ENCODE data around the gene HYAL4. TPM values are rescaled to one million over a fixed set of nuclear protein-coding genes. Genes with fewer than 3 reads are reported as not detected.
"Not testable (repeated sequence)": the region's sequence is repeated elsewhere in the genome, so short reads cannot be mapped to it uniquely, and the experiment has no call there.

The HYAL4 gene
- polyA plus RNA-seq, 1 of the 3 experiments (the other 2 are of a cell fraction): not detected

GRCh38 chr7:123849855-123850254, 4.9 kb downstream of the HYAL4 start:
- Histone ChIP-seq H4K20me1 (ENCODE audit: insufficient read depth) (no peaks in the 10 kb centered on the region), H3K4me3 (ENCODE audit: low read depth in 2 of 2, low read length in 1 of 2) (no peak overlapping the region), H3K79me2 (ENCODE audit: insufficient read depth) (no peaks in the 10 kb centered on the region), H3F3A (replicated peaks; ENCODE audit: insufficient read depth) (no peaks in the 10 kb centered on the region), H2AFZ (ENCODE audit: low read depth) (no peak overlapping the region), H3K36me3 (replicated peaks in 1 of 2; ENCODE audit: control insufficient read depth in 1 of 2, insufficient read depth in 2 of 2, low read length in 1 of 2) (no peaks in the 10 kb centered on the region), H3K27me3 (ENCODE audit: insufficient read depth) (no peaks in the 10 kb centered on the region), H3K9ac (no peak overlapping the region), H3K4me1 (ENCODE audit: control insufficient read depth in 1 of 2, insufficient read depth in 2 of 2, low read depth in 1 of 2, low read length in 1 of 2) (peaks cover 0 to 5% of the 10 kb centered on the region in 2 experiments; a peak in 1 of 4 replicates), H3K9me2 (no peaks in the 10 kb centered on the region), H3K27ac (ENCODE audit: low read depth in 2 of 2, low read length in 1 of 2) (no peak overlapping the region), H3K9me3 (no peaks in the 10 kb centered on the region), H3K4me2 (no peak overlapping the region)
- ChIA-PET POLR2A (no interaction called here), CTCF (interaction anchor here (0.8 to 1.5 kb wide), 3 partner anchors 16 to 53 kb away, joined by 3 to 6 read pairs (median 3); no protein-coding TSS in a partner anchor)
- TF ChIP-seq NFIC (IDR thresholded peaks at IDR 0.05; ENCODE audit: borderline replicate concordance) (no peak), GABPA (IDR thresholded peaks at IDR 0.05; ENCODE audit: low read depth) (no peak), ELF1 (IDR thresholded peaks at IDR 0.05) (no peak), MAX (IDR thresholded peaks at IDR 0.05; ENCODE audit: low read depth) (no peak), IRF3 (IDR thresholded peaks at IDR 0.05; ENCODE audit: low read depth, low read length) (no peak), CHD2 (IDR thresholded peaks at IDR 0.05; ENCODE audit: low read length, partially characterized antibody) (no peak), RFX5 (IDR thresholded peaks at IDR 0.05; ENCODE audit: low read length) (no peak), RAD21 (IDR thresholded peaks at IDR 0.05; ENCODE audit: low read length) (no peak), PBX3 (IDR thresholded peaks at IDR 0.05) (no peak), CTCF (IDR thresholded peaks at IDR 0.05) (no peak), SIN3A (IDR thresholded peaks at IDR 0.05; ENCODE audit: borderline replicate concordance, low read depth, low read length) (no peak), RXRA (IDR thresholded peaks at IDR 0.05; ENCODE audit: borderline replicate concordance, low read depth) (no peak), ZBTB33 (IDR thresholded peaks at IDR 0.05; ENCODE audit: borderline replicate concordance, low read depth) (no peak), USF2 (IDR thresholded peaks at IDR 0.05; ENCODE audit: borderline replicate concordance, low read depth, low read length) (no peak), EZH2phosphoT487 (IDR thresholded peaks at IDR 0.05; ENCODE audit: borderline replicate concordance, low read depth) (no peak), SMC3 (IDR thresholded peaks at IDR 0.05; ENCODE audit: low read depth, low read length) (no peak)
- 56% methylated on average over 1 of the region's 1 CpG for WGBS (ENCODE audit: low lambda C conversion rate)
- no peak for DNase-seq

- H3K27ac ChIP-seq (ENCODE audit: low read depth in 2 of 2, low read length in 1 of 2); H3K4me1 ChIP-seq (ENCODE audit: control insufficient read depth in 1 of 2, insufficient read depth in 2 of 2, low read depth in 1 of 2, low read length in 1 of 2); H4K20me1 ChIP-seq (ENCODE audit: insufficient read depth); H3K36me3 ChIP-seq (replicated peaks in 1 of 2; ENCODE audit: control insufficient read depth in 1 of 2, insufficient read depth in 2 of 2, low read length in 1 of 2); H3K4me3 ChIP-seq (ENCODE audit: low read depth in 2 of 2, low read length in 1 of 2); H3K27me3 ChIP-seq (ENCODE audit: insufficient read depth); DNase-seq; H3K79me2 ChIP-seq (ENCODE audit: insufficient read depth); H3K9me3 ChIP-seq; H3K4me2 ChIP-seq; H3K9ac ChIP-seq; H3F3A ChIP-seq (replicated peaks; ENCODE audit: insufficient read depth); CTCF ChIA-PET; H3K9me2 ChIP-seq; POLR2A ChIA-PET; H2AFZ ChIP-seq (ENCODE audit: low read depth): not testable (repeated sequence)
- 77% methylated on average over 5 of the region's 5 CpGs for WGBS (ENCODE audit: low lambda C conversion rate)
Observed at GRCh38 chr7:123851404-123851803, 6.4 kb downstream of the HYAL4 start.

- DNase-seq; H2AFZ ChIP-seq (ENCODE audit: low read depth); POLR2A ChIA-PET; H3F3A ChIP-seq (replicated peaks; ENCODE audit: insufficient read depth); H3K9me2 ChIP-seq; H3K79me2 ChIP-seq (ENCODE audit: insufficient read depth); H3K4me1 ChIP-seq (ENCODE audit: control insufficient read depth in 1 of 2, insufficient read depth in 2 of 2, low read depth in 1 of 2, low read length in 1 of 2); H4K20me1 ChIP-seq (ENCODE audit: insufficient read depth); H3K27me3 ChIP-seq (ENCODE audit: insufficient read depth); H3K36me3 ChIP-seq (replicated peaks in 1 of 2; ENCODE audit: control insufficient read depth in 1 of 2, insufficient read depth in 2 of 2, low read length in 1 of 2); H3K27ac ChIP-seq (ENCODE audit: low read depth in 2 of 2, low read length in 1 of 2); H3K4me3 ChIP-seq (ENCODE audit: low read depth in 2 of 2, low read length in 1 of 2); H3K4me2 ChIP-seq; H3K9me3 ChIP-seq; H3K9ac ChIP-seq: not testable (repeated sequence)
- 3% methylated on average over 2 of the region's 2 CpGs for WGBS (ENCODE audit: low lambda C conversion rate)
- CTCF ChIA-PET: interaction anchor here (0.7 to 3.9 kb wide), 3 partner anchors 8 to 18 kb away, joined by 3 to 27 read pairs (median 3); no protein-coding TSS in a partner anchor
Observed at GRCh38 chr7:123854291-123854690, 9.3 kb downstream of the HYAL4 start.

Measured in SK-N-SH (cell line).